Common myeloid progenitor, CD34-positive (primary cell): Measurements from ENCODE around the gene LMO1.

Experiments used
- CTCF ChIA-PET: fragments of 350-600 bp; sonication (Branson Sonifier 250); formaldehyde crosslinking; loops from one replicate; lab custom pipeline; 2021; ENCODE audit warnings: antibody characterized with exemption; lab: Charles Lee
- POLR2A ChIA-PET: fragments of 350-600 bp; sonication (Branson Sonifier 250); formaldehyde crosslinking; loops from one replicate; lab custom pipeline; 2021; ENCODE audit warnings: antibody characterized with exemption; lab: Charles Lee
- DNase-seq, 3 donors: peaks; one replicate each; pipeline versions ENCODE4 v3.0.0 to v3.0.0-alpha.2; 2013
- H3K27ac ChIP-seq, 2 experiments: 1 replicate in 1 of 2; 2 replicates in 1 of 2; pipeline ENCODE4 v1.7.0; 2013; ENCODE audit warnings: inconsistent platforms in 2 of 2, low read length in 2 of 2, mild to moderate bottlenecking in 2 of 2, low read depth in 1 of 2, moderate library complexity in 1 of 2; ENCODE audit not compliant: severe bottlenecking in 2 of 2, insufficient read depth in 1 of 2, poor library complexity in 1 of 2
- H3K27me3 ChIP-seq, 5 experiments: replicated peaks in 2 of 5; 1 replicate in 3 of 5; 2 replicates in 2 of 5; pipeline versions ENCODE4 v1.6.1 to v1.7.0; 2013; ENCODE audit warnings: low read length in 4 of 5, mild to moderate bottlenecking in 2 of 5, moderate library complexity in 2 of 5, inconsistent platforms in 1 of 5; ENCODE audit not compliant: insufficient read depth in 5 of 5, control insufficient read depth in 4 of 5
- H3K36me3 ChIP-seq, 4 experiments: 1 replicate in 2 of 4; 2 replicates in 2 of 4; pipeline versions ENCODE4 v1.6.1 to v1.7.0; 2013; ENCODE audit warnings: low read length in 3 of 4, control low read depth in 1 of 4, mild to moderate bottlenecking in 1 of 4; ENCODE audit not compliant: control insufficient read depth in 4 of 4, insufficient read depth in 4 of 4
- H3K4me1 ChIP-seq, 4 experiments: 1 replicate in 3 of 4; 2 replicates in 1 of 4; pipeline versions ENCODE4 v1.6.1 to v1.7.1; 2013; ENCODE audit warnings: low read length in 3 of 4, mild to moderate bottlenecking in 3 of 4, control low read depth in 1 of 4, inconsistent platforms in 1 of 4, moderate library complexity in 1 of 4; ENCODE audit not compliant: control insufficient read depth in 4 of 4, insufficient read depth in 4 of 4; ENCODE audit errors: control extremely low read depth in 1 of 4
- H3K4me3 ChIP-seq, 7 experiments: 1 replicate in 4 of 7; 2 replicates in 3 of 7; pipeline versions ENCODE4 v1.5.1 to v1.7.0; 2013; ENCODE audit warnings: mild to moderate bottlenecking in 7 of 7, low read length in 6 of 7, moderate library complexity in 6 of 7, inconsistent platforms in 2 of 7, low read depth in 2 of 7, control low read depth in 1 of 7; ENCODE audit not compliant: insufficient read depth in 4 of 7, control insufficient read depth in 1 of 7; ENCODE audit errors: extremely low read depth in 1 of 7
- H3K9me3 ChIP-seq, 5 experiments: 1 replicate in 4 of 5; 2 replicates in 1 of 5; pipeline versions ENCODE4 v1.6.1 to v1.7.1; 2013; ENCODE audit warnings: low read length in 4 of 5, mild to moderate bottlenecking in 2 of 5, inconsistent platforms in 1 of 5, low read depth in 1 of 5, moderate library complexity in 1 of 5; ENCODE audit not compliant: control insufficient read depth in 4 of 5, insufficient read depth in 2 of 5; ENCODE audit errors: control extremely low read depth in 1 of 5
- WGBS: methylation state at CpG from one replicate; pipeline ENCODE4 v1.1.5; 2013; ENCODE audit not compliant: insufficient coverage; 5-methylcytosine and 5-hydroxymethylcytosine counted together

Gene LMO1

GRCh38 chr11:8241373-8242117 lies 22.1 kb downstream of the LMO1 start:
- H3K27ac ChIP-seq = no peak overlapping the region
- no peaks in the 10 kb centered on the region for H3K9me3 ChIP-seq
- H3K27me3 ChIP-seq = peaks cover 0 to 1% (median 0%) of the 10 kb centered on the region in 5 experiments
- DNase-seq = no peak
- no peaks in the 10 kb centered on the region for H3K36me3 ChIP-seq
- no peaks in the 10 kb centered on the region for H3K4me1 ChIP-seq
- CTCF ChIA-PET = interaction anchor here (0.9 to 2.4 kb wide), 5 partner anchors 9 to 51 kb away, joined by 4 to 9 read pairs (median 5); partner anchors contain the start of gene LMO1
- H3K4me3 ChIP-seq = no peak overlapping the region
- POLR2A ChIA-PET = no interaction called here

GRCh38 chr11:8239536-8240228 lies 24.0 kb downstream of the LMO1 start:
- 95% methylated on average over 6 of the region's 6 CpGs for WGBS
- ChIA-PET CTCF (interaction anchor here (0.8 to 3.8 kb wide), 3 partner anchors 8 to 71 kb away, joined by 3 to 17 read pairs (median 8); no protein-coding TSS in a partner anchor), POLR2A (no interaction called here)

GRCh38 chr11:8239040-8239439 lies 24.6 kb downstream of the LMO1 start:
- Histone ChIP-seq H3K27ac (no peak overlapping the region), H3K27me3 (peaks cover 0 to 1% (median 0%) of the 10 kb centered on the region in 5 experiments), H3K9me3 (no peaks in the 10 kb centered on the region), H3K4me1 (peaks cover 0 to 14% (median 3%) of the 10 kb centered on the region in 4 experiments), H3K36me3 (no peaks in the 10 kb centered on the region), H3K4me3 (no peak overlapping the region)
- ChIA-PET CTCF (interaction anchor here (0.8 to 3.8 kb wide), 4 partner anchors 8 to 72 kb away, joined by 3 to 17 read pairs (median 6); no protein-coding TSS in a partner anchor), POLR2A (no interaction called here)
- WGBS = 100% methylated on average over 3 of the region's 4 CpGs
- no peak for DNase-seq

More at GRCh38 chr11:8239536-8240228, 24.0 kb downstream of the LMO1 start:
- no peak for DNase-seq
- Histone ChIP-seq H3K4me3 (no peak overlapping the region), H3K9me3 (no peaks in the 10 kb centered on the region), H3K36me3 (no peaks in the 10 kb centered on the region), H3K4me1 (peaks cover 0 to 10% (median 2%) of the 10 kb centered on the region in 4 experiments), H3K27me3 (peaks cover 0 to 1% (median 0%) of the 10 kb centered on the region in 5 experiments), H3K27ac (no peak overlapping the region)

- no peak for DNase-seq
- Histone ChIP-seq H3K36me3 (no peaks in the 10 kb centered on the region), H3K4me3 (no peak overlapping the region), H3K27ac (no peak overlapping the region), H3K27me3 (peaks cover 0 to 1% (median 0%) of the 10 kb centered on the region in 5 experiments), H3K9me3 (no peaks in the 10 kb centered on the region), H3K4me1 (peaks cover 0 to 14% (median 3%) of the 10 kb centered on the region in 4 experiments)
- ChIA-PET CTCF (interaction anchor here (1.0 to 3.8 kb wide), 8 partner anchors 10 to 44 kb away, joined by 3 to 17 read pairs (median 6); partner anchors contain the start of gene LMO1), POLR2A (no interaction called here)
- WGBS = 98% methylated on average over 8 of the region's 10 CpGs
These were observed 26.2 kb downstream of the LMO1 start for GRCh38 chr11:8237453-8237852.

- Histone ChIP-seq H3K4me1 (peaks cover 0 to 14% (median 3%) of the 10 kb centered on the region in 4 experiments), H3K9me3 (no peaks in the 10 kb centered on the region), H3K27me3 (peaks cover 0 to 1% (median 0%) of the 10 kb centered on the region in 5 experiments), H3K36me3 (no peaks in the 10 kb centered on the region), H3K27ac (no peak overlapping the region), H3K4me3 (no peak overlapping the region)
- WGBS = 86% methylated on average over 1 of the region's 4 CpGs
- no peak for DNase-seq
- ChIA-PET POLR2A (interaction anchor here (0.7 kb wide), 1 partner anchor 120 kb away, joined by 3 read pairs; no protein-coding TSS in a partner anchor), CTCF (interaction anchor here (1.3 to 3.8 kb wide), 3 partner anchors 9 to 12 kb away, joined by 3 to 17 read pairs (median 8); no protein-coding TSS in a partner anchor)
These were observed 27.8 kb downstream of the LMO1 start for GRCh38 chr11:8235925-8236324.

- CTCF ChIA-PET = interaction anchor here (0.7 to 1.2 kb wide), 3 partner anchors 11 to 42 kb away, joined by 3 read pairs; no protein-coding TSS in a partner anchor
- no peaks in the 10 kb centered on the region for H3K9me3 ChIP-seq
- 61% methylated on average over 3 of the region's 3 CpGs for WGBS
- H3K4me1 ChIP-seq = peaks cover 0 to 14% (median 3%) of the 10 kb centered on the region in 4 experiments
- peak overlapping the region in 1 of 7 experiments; percentile 21 for H3K4me3 ChIP-seq
- H3K36me3 ChIP-seq = no peaks in the 10 kb centered on the region
- no peak overlapping the region for H3K27ac ChIP-seq
- H3K27me3 ChIP-seq = peaks cover 0 to 1% (median 0%) of the 10 kb centered on the region in 5 experiments
- no peak for DNase-seq
- POLR2A ChIA-PET = no interaction called here
These were observed 28.8 kb downstream of the LMO1 start for GRCh38 chr11:8234910-8235309.
